Naive thymus-derived CD8-positive, alpha-beta T cell (primary cell): ENCODE data around the gene CHCHD6. TPM values are rescaled to one million over a fixed set of nuclear protein-coding genes. Genes with fewer than 3 reads are reported as not detected.

Experiments
- ATAC-seq, 2 donors: fragments of 150-1000 bp; cut with Tn5 transposase in 1 of 2; sonication (Bioruptor Pico), chemical (Tn5 transposase) in 1 of 2; 1 replicate in 1 of 2; 2 replicates in 1 of 2; pipeline ENCODE4 v1.10.0; 2021; ENCODE audit warnings: mild to moderate bottlenecking in 2 of 2, moderate library complexity in 2 of 2
- POLR2A ChIA-PET: fragments of 350-600 bp; sonication (Branson Sonifier 250); formaldehyde crosslinking; loops from one replicate; lab custom pipeline; 2021; ENCODE audit warnings: antibody characterized with exemption; lab: Charles Lee
- DNase-seq, 10 donors: peaks; one replicate each; pipeline versions ENCODE4 v3.0.0 to v3.0.0-alpha.2; 2020 to 2022
- H3K27ac Mint-ChIP-seq, 10 donors: one replicate each; pipeline ENCODE4 v1.8.0; 2020 to 2022; ENCODE audit warnings: mild to moderate bottlenecking in 10 of 10, mixed read lengths in 10 of 10, moderate library complexity in 4 of 10, inconsistent platforms in 1 of 10
- H3K27me3 Mint-ChIP-seq, 5 donors: one replicate each; pipeline ENCODE4 v1.8.0; 2021 to 2022; ENCODE audit warnings: mixed read lengths in 5 of 5
- H3K36me3 Mint-ChIP-seq, 3 donors: one replicate each; pipeline ENCODE4 v1.8.0; 2020 to 2022; ENCODE audit warnings: mixed read lengths in 3 of 3, mild to moderate bottlenecking in 2 of 3, inconsistent platforms in 1 of 3
- H3K4me1 Mint-ChIP-seq, 4 donors: one replicate each; pipeline ENCODE4 v1.8.0; 2021 to 2022; ENCODE audit warnings: mixed read lengths in 4 of 4
- H3K4me3 Mint-ChIP-seq, 10 donors: one replicate each; pipeline ENCODE4 v1.8.0; 2020 to 2022; ENCODE audit warnings: mild to moderate bottlenecking in 10 of 10, mixed read lengths in 10 of 10, moderate library complexity in 6 of 10, inconsistent platforms in 1 of 10
- H3K9me3 Mint-ChIP-seq, 9 donors: one replicate each; pipeline ENCODE4 v1.8.0; 2020 to 2022; ENCODE audit warnings: mixed read lengths in 9 of 9, mild to moderate bottlenecking in 3 of 9, inconsistent platforms in 1 of 9, moderate library complexity in 1 of 9
- polyA plus RNA-seq, 3 donors: library from polyadenylated mRNA; unstranded; fragments of 300-500 nt; fragmentation: Illumina TruSeq; gene quantifications; one replicate each; pipeline ENCODE4 v1.2.3, GENCODE V29; 2021
- total RNA-seq, 8 experiments: library from RNA in 2 of 8; stranded (reverse) in 2 of 8; gene quantifications; one replicate each; pipeline ENCODE4 v1.2.3 and lab custom pipeline; 2021 to 2026

CHCHD6 gene
- 10 to 100 TPM in 1 of 2 experiments, 1 to 10 TPM in 1; 7.8 to 11.1 TPM for total RNA-seq
- 10 to 100 TPM; 11.3 to 16.9 (median 14.9) TPM for polyA plus RNA-seq
- 6.3 to 14.1 (median 8.5) reads per million in 6 experiments for total RNA-seq (lab: John Stamatoyannopoulos, UW)

- peak within 1 kb of the TSS; percentile 89 to 97 (median 94) for H3K27ac Mint-ChIP-seq
- H3K4me3 Mint-ChIP-seq, result peak within 1 kb of the TSS; percentile 92 to 99 (median 98)
- POLR2A ChIA-PET, result no interaction called here
- no peaks in the 10 kb centered on the region for H3K9me3 Mint-ChIP-seq
- peaks cover 18 to 28% (median 25%) of the 10 kb centered on the region in 4 donors for H3K4me1 Mint-ChIP-seq
- peaks cover 0 to 4% (median 0%) of the 10 kb centered on the region in 3 donors for H3K36me3 Mint-ChIP-seq
- H3K27me3 Mint-ChIP-seq, result peaks cover 4 to 20% (median 11%) of the 10 kb centered on the region in 5 donors
- ATAC-seq (peak; percentile 95), DNase-seq (peak; percentile 92 to 98 (median 96))
Measured at GRCh38 chr3:126703512-126704493, at the start of gene CHCHD6. CHCHD6 (plus strand) TSS chr3:126704240; CDS start chr3:126704313, 73 bp downstream.

GRCh38 chr3:126654571-126655383, 49.3 kb upstream of the CHCHD6 start, which contains the start of gene TXNRD3:
TXNRD3 (minus strand) TSS chr3:126655124.
- H3K4me3 Mint-ChIP-seq, result peak within 1 kb of the TSS; percentile 87 to 93 (median 92)

GRCh38 chr3:126655887-126656286, 48.2 kb upstream of the CHCHD6 start:
- Mint-ChIP-seq H3K36me3 (no peaks in the 10 kb centered on the region), H3K27ac (peak overlapping the region in 1 of 10 donors; percentile 22), H3K4me1 (peaks cover 1 to 14% (median 6%) of the 10 kb centered on the region in 4 donors), H3K27me3 (peaks cover 0 to 16% (median 3%) of the 10 kb centered on the region in 5 donors), H3K9me3 (peaks cover 0 to 2% (median 0%) of the 10 kb centered on the region in 9 donors), H3K4me3 (peak overlapping the region; percentile 22 to 93 (median 90))
- DNase-seq (no peak), ATAC-seq (no peak)
- POLR2A ChIA-PET, result no interaction called here

More at GRCh38 chr3:126654571-126655383, 49.3 kb upstream of the CHCHD6 start, which contains the start of gene TXNRD3:
- H3K36me3 Mint-ChIP-seq, result no peaks in the 10 kb centered on the region
- H3K27me3 Mint-ChIP-seq, result peaks cover 0 to 8% (median 3%) of the 10 kb centered on the region in 5 donors
- POLR2A ChIA-PET, result interaction anchor here (0.6 to 1.0 kb wide), 3 partner anchors 51 to 458 kb away, joined by 3 to 4 read pairs (median 3); no protein-coding TSS in a partner anchor
- DNase-seq (peak; percentile 61 to 87 (median 76)), ATAC-seq (peak; percentile 91 to 94)
- peaks cover 0 to 2% (median 0%) of the 10 kb centered on the region in 9 donors for H3K9me3 Mint-ChIP-seq
- peak within 1 kb of the TSS; percentile 51 to 93 (median 73) for H3K27ac Mint-ChIP-seq
- peaks cover 3 to 15% (median 7%) of the 10 kb centered on the region in 4 donors for H3K4me1 Mint-ChIP-seq

GRCh38 chr3:126656371-126657134, 47.5 kb upstream of the CHCHD6 start:
- Mint-ChIP-seq H3K9me3 (peaks cover 0 to 2% (median 0%) of the 10 kb centered on the region in 9 donors), H3K4me1 (peaks cover 0 to 14% (median 6%) of the 10 kb centered on the region in 4 donors), H3K27ac (peak overlapping the region in 1 of 10 donors; percentile 34), H3K36me3 (no peaks in the 10 kb centered on the region), H3K4me3 (peak overlapping the region in 5 of 10 donors; percentile 14 to 93 (median 91)), H3K27me3 (peaks cover 0 to 18% (median 3%) of the 10 kb centered on the region in 5 donors)
- DNase-seq (no peak), ATAC-seq (no peak)
- POLR2A ChIA-PET, result no interaction called here

- H3K27ac Mint-ChIP-seq, result no peak overlapping the region
- H3K9me3 Mint-ChIP-seq, result peaks cover 0 to 2% (median 0%) of the 10 kb centered on the region in 9 donors
- DNase-seq (no peak), ATAC-seq (no peak)
- POLR2A ChIA-PET, result no interaction called here
- peaks cover 0 to 14% (median 5%) of the 10 kb centered on the region in 4 donors for H3K4me1 Mint-ChIP-seq
- peaks cover 0 to 18% (median 3%) of the 10 kb centered on the region in 5 donors for H3K27me3 Mint-ChIP-seq
- H3K4me3 Mint-ChIP-seq, result no peak overlapping the region
- H3K36me3 Mint-ChIP-seq, result no peaks in the 10 kb centered on the region
Measured at GRCh38 chr3:126657901-126658300, 46.1 kb upstream of the CHCHD6 start.

- Mint-ChIP-seq H3K36me3 (no peaks in the 10 kb centered on the region), H3K27me3 (peaks cover 0 to 18% (median 3%) of the 10 kb centered on the region in 5 donors)
- no peak for DNase-seq
Measured at GRCh38 chr3:126658584-126658983, 45.5 kb upstream of the CHCHD6 start.

GRCh38 chr3:126659915-126660886, 43.8 kb upstream of the CHCHD6 start:
- Mint-ChIP-seq H3K9me3 (peaks cover 0 to 2% (median 0%) of the 10 kb centered on the region in 9 donors), H3K27ac (peak overlapping the region in 2 of 10 donors; percentile 15 to 76), H3K36me3 (no peaks in the 10 kb centered on the region), H3K4me3 (no peak overlapping the region), H3K27me3 (peaks cover 0 to 18% (median 3%) of the 10 kb centered on the region in 5 donors), H3K4me1 (peaks cover 0 to 4% (median 1%) of the 10 kb centered on the region in 4 donors)
- POLR2A ChIA-PET, result no interaction called here
- no peak for ATAC-seq
- no peak for DNase-seq

More at GRCh38 chr3:126658584-126658983, 45.5 kb upstream of the CHCHD6 start:
- peaks cover 0 to 2% (median 0%) of the 10 kb centered on the region in 9 donors for H3K9me3 Mint-ChIP-seq
- ATAC-seq, result no peak
- POLR2A ChIA-PET, result no interaction called here
- no peak overlapping the region for H3K27ac Mint-ChIP-seq
- H3K4me1 Mint-ChIP-seq, result peaks cover 0 to 10% (median 4%) of the 10 kb centered on the region in 4 donors
- no peak overlapping the region for H3K4me3 Mint-ChIP-seq

- Mint-ChIP-seq H3K27me3 (peaks cover 0 to 18% (median 3%) of the 10 kb centered on the region in 5 donors), H3K4me1 (no peaks in the 10 kb centered on the region), H3K4me3 (no peak overlapping the region), H3K9me3 (peaks cover 0 to 2% (median 0%) of the 10 kb centered on the region in 9 donors), H3K36me3 (no peaks in the 10 kb centered on the region), H3K27ac (no peak overlapping the region)
- POLR2A ChIA-PET, result no interaction called here
- ATAC-seq, result no peak
- no peak for DNase-seq
Measured at GRCh38 chr3:126661532-126662364, 42.3 kb upstream of the CHCHD6 start.

- H3K27me3 Mint-ChIP-seq, result peaks cover 0 to 12% (median 2%) of the 10 kb centered on the region in 5 donors
- H3K36me3 Mint-ChIP-seq, result no peaks in the 10 kb centered on the region
- H3K4me3 Mint-ChIP-seq, result no peak overlapping the region
- ATAC-seq (no peak), DNase-seq (no peak)
- no peak overlapping the region for H3K27ac Mint-ChIP-seq
- POLR2A ChIA-PET, result no interaction called here
- H3K9me3 Mint-ChIP-seq, result peaks cover 0 to 2% (median 0%) of the 10 kb centered on the region in 9 donors
- H3K4me1 Mint-ChIP-seq, result no peaks in the 10 kb centered on the region
Measured at GRCh38 chr3:126663257-126663656, 40.8 kb upstream of the CHCHD6 start.

- H3K4me3 Mint-ChIP-seq, result no peak overlapping the region
- no peaks in the 10 kb centered on the region for H3K4me1 Mint-ChIP-seq
- no peak overlapping the region for H3K27ac Mint-ChIP-seq
- POLR2A ChIA-PET, result no interaction called here
- peaks cover 0 to 10% (median 2%) of the 10 kb centered on the region in 5 donors for H3K27me3 Mint-ChIP-seq
- no peak for DNase-seq
- no peaks in the 10 kb centered on the region for H3K36me3 Mint-ChIP-seq
- H3K9me3 Mint-ChIP-seq, result peaks cover 0 to 2% (median 0%) of the 10 kb centered on the region in 9 donors
- no peak for ATAC-seq
Measured at GRCh38 chr3:126663750-126664149, 40.3 kb upstream of the CHCHD6 start.
